Osteoblast (primary cell): Measurements from ENCODE around the gene MGMT. TPM values are rescaled to one million over a fixed set of nuclear protein-coding genes. Genes with fewer than 3 reads are reported as not detected.

Source experiments
- DNase-seq: peaks from one replicate; pipeline ENCODE4 v3.0.0; 2011; ENCODE audit warnings: low spot score, mixed read lengths; ENCODE audit not compliant: insufficient read length; ENCODE audit errors: missing footprints
- H2AFZ ChIP-seq: 2 replicates; pipeline ENCODE4 v1.6.0; 2011; ENCODE audit warnings: mild to moderate bottlenecking, low read length
- H3K27ac ChIP-seq: 2 replicates; pipeline ENCODE4 v1.5.1; 2011; ENCODE audit warnings: mild to moderate bottlenecking, low read depth, low read length, moderate library complexity
- H3K27me3 ChIP-seq: 2 replicates; pipeline ENCODE4 v1.6.0; 2012; ENCODE audit warnings: mild to moderate bottlenecking, control low read depth, inconsistent platforms, low read length, moderate library complexity; ENCODE audit not compliant: insufficient read depth
- H3K36me3 ChIP-seq: 2 replicates; pipeline ENCODE4 v1.5.1; 2011; ENCODE audit warnings: mild to moderate bottlenecking, low read length, control low read depth, moderate library complexity; ENCODE audit not compliant: insufficient read depth
- H3K4me1 ChIP-seq: 2 replicates; pipeline ENCODE4 v1.5.1; 2011; ENCODE audit warnings: mild to moderate bottlenecking, low read length, control low read depth, moderate library complexity; ENCODE audit not compliant: insufficient read depth
- H3K4me2 ChIP-seq: 2 replicates; pipeline ENCODE4 v1.6.0; 2011; ENCODE audit warnings: mild to moderate bottlenecking, low read length; ENCODE audit not compliant: insufficient read depth
- H3K4me3 ChIP-seq: fragments of 200-600 bp; sonication (generic); 3 replicates; pipeline ENCODE4 v1.5.1; 2012; ENCODE audit warnings: mild to moderate bottlenecking, low read length, inconsistent platforms; ENCODE audit not compliant: insufficient read depth
- H3K79me2 ChIP-seq: 2 replicates; pipeline ENCODE4 v1.6.0; 2012; ENCODE audit warnings: mild to moderate bottlenecking, low read length, control low read depth, inconsistent platforms; ENCODE audit not compliant: insufficient read depth
- H3K9me3 ChIP-seq: 2 replicates; pipeline ENCODE4 v1.5.1; 2011; ENCODE audit warnings: low read depth, low read length, control low read depth
- H4K20me1 ChIP-seq: 2 replicates; pipeline ENCODE4 v1.6.0; 2012; ENCODE audit warnings: mild to moderate bottlenecking, low read length, control low read depth; ENCODE audit not compliant: insufficient read depth
- total RNA-seq: library from RNA; depleted of rRNA; stranded (reverse); fragments of >200 nt; gene quantifications from 2 replicates; pipeline ENCODE4 v1.2.3, GENCODE V29; 2012
- TF ChIP-seq, protein P1 (sequence below): IDR thresholded peaks from 2 replicates; pipeline ENCODE4 v1.5.1; 2011; ENCODE audit warnings: mild to moderate bottlenecking, low read depth, low read length, moderate library complexity; ENCODE audit errors: extremely low read depth

The MGMT gene
- total RNA-seq, 1 donor = 21.0 TPM

DNA sequence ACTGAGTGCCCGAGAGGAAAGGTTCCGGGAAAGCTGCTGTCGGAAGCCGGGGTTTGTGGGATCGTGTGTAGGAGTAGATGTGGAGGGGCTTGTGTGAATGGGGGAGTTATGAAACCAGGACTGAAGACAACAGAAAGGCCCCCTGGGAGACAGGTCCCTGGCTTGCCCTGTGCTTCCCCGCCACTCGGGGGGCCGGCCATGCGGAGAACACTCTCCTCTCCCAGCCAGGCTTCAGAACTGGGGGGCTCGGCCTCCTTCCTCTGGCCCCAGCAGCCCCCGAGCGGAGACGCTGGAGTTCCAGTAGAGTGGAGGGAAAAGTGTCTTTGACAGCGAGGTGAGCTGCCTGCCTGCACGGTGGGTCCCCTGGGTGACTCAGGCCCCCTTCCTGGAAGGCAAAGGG, 185.0 kb downstream of the MGMT start:
- Histone ChIP-seq H3K36me3 (no peaks in the 10 kb centered on the region), H3K4me1 (no peaks in the 10 kb centered on the region), H3K27me3 (no peaks in the 10 kb centered on the region), H3K79me2 (no peaks in the 10 kb centered on the region), H3K27ac (no peak overlapping the region), H3K4me2 (no peak overlapping the region), H4K20me1 (peaks cover 3% of the 10 kb centered on the region), H3K4me3 (no peak overlapping the region), H2AFZ (no peak overlapping the region), H3K9me3 (no peaks in the 10 kb centered on the region)
- DNase-seq = no peak
- TF ChIP-seq, protein P1, sequence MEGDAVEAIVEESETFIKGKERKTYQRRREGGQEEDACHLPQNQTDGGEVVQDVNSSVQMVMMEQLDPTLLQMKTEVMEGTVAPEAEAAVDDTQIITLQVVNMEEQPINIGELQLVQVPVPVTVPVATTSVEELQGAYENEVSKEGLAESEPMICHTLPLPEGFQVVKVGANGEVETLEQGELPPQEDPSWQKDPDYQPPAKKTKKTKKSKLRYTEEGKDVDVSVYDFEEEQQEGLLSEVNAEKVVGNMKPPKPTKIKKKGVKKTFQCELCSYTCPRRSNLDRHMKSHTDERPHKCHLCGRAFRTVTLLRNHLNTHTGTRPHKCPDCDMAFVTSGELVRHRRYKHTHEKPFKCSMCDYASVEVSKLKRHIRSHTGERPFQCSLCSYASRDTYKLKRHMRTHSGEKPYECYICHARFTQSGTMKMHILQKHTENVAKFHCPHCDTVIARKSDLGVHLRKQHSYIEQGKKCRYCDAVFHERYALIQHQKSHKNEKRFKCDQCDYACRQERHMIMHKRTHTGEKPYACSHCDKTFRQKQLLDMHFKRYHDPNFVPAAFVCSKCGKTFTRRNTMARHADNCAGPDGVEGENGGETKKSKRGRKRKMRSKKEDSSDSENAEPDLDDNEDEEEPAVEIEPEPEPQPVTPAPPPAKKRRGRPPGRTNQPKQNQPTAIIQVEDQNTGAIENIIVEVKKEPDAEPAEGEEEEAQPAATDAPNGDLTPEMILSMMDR = no peak

DNA sequence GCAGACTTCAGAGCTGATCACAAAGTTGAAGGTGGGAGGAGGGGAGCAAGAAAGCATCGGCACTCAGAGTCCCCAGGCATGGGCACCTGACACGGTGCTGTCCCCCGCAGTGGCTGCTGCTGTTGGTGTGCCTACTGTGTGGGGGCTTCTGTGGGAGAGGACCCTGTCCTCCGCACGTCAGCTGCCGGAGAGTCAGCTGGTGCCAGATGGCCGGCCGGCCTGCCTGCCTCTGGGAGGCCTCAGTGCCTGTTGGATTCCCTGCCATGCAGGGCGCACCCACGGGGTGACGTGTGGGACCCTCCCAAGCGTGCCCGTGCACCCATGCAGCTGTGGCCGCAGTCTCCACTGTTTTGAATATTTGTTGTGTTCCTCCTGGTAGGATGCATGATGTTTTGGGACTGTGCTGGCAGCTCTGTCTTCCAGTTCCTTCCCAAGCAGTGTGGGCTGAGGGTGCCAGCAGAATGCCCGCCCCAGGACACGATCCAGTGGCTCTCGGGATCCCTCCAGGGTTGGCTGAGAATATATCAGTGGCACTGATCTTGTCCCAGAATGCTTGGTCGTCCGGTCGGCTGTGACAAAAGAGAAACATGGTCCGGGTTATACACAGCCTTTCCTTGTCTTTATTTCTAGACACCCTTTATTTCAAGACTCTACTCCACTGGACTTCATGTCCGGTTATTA, 185.6 kb downstream of the MGMT start:
- H3K4me1 ChIP-seq = no peaks in the 10 kb centered on the region
- TF ChIP-seq, protein P1 = no peak

DNA sequence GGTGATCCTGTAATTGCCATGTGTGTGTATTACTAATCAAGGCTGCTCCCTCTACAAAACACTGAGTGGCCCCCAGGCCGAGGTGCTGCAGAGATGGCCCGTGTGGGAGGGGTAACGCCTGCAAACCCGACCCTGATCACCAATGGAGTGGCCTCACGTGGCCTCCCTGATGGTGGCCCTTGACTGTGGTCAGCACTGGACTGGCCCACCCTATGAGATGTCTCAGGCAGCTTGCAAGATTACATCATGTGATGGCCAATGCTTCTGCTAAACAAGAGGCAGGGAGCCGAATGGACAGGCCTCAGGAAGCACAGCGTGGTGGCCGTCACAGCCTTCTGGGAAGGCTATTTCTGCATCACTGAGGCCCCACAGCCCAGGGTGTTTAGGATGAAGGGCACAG, 186.4 kb downstream of the MGMT start:
- H4K20me1 ChIP-seq = peaks cover 3% of the 10 kb centered on the region
- no peak overlapping the region for H3K4me3 ChIP-seq
- peak; percentile 45 for DNase-seq
- H3K27ac ChIP-seq = no peak overlapping the region
- no peak overlapping the region for H3K4me2 ChIP-seq
- H2AFZ ChIP-seq = no peak overlapping the region
- H3K79me2 ChIP-seq = no peaks in the 10 kb centered on the region
- no peaks in the 10 kb centered on the region for H3K4me1 ChIP-seq
- no peaks in the 10 kb centered on the region for H3K9me3 ChIP-seq
- no peaks in the 10 kb centered on the region for H3K36me3 ChIP-seq
- H3K27me3 ChIP-seq = no peaks in the 10 kb centered on the region
- TF ChIP-seq, protein P1 = no peak

More for the DNA sequence above, 185.6 kb downstream of the MGMT start:
- H3K36me3 ChIP-seq = no peaks in the 10 kb centered on the region
- no peak overlapping the region for H2AFZ ChIP-seq
- H4K20me1 ChIP-seq = peaks cover 3% of the 10 kb centered on the region
- H3K79me2 ChIP-seq = no peaks in the 10 kb centered on the region
- H3K9me3 ChIP-seq = no peaks in the 10 kb centered on the region
- no peaks in the 10 kb centered on the region for H3K27me3 ChIP-seq
- no peak overlapping the region for H3K27ac ChIP-seq
- DNase-seq = no peak
- no peak overlapping the region for H3K4me2 ChIP-seq
- H3K4me3 ChIP-seq = no peak overlapping the region

DNA sequence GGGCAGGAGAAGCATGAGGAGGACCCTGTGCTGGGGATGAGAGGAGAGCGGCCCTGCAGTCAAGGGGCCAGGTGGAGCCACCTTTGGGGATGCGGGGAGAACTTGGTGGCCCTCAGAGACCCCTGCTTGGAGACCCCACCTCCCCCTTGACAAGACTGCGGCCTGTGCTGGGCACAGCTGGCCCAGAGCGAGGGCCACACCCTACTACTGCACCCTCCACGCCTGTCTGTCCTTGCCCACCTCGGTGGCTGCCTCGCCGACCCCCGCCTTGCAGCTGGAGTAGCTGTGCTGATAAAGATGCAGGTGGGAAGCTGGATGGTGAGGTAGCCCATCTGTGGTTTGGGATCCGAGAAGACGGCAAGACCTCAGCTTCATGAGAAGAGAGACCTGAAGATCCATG, 186.8 kb downstream of the MGMT start:
- H3K4me2 ChIP-seq = no peak overlapping the region

More for the DNA sequence above, 186.8 kb downstream of the MGMT start:
- Histone ChIP-seq H3K27ac (no peak overlapping the region), H3K27me3 (no peaks in the 10 kb centered on the region), H3K36me3 (no peaks in the 10 kb centered on the region), H3K79me2 (no peaks in the 10 kb centered on the region), H3K4me3 (no peak overlapping the region), H2AFZ (no peak overlapping the region), H4K20me1 (peaks cover 3% of the 10 kb centered on the region), H3K4me1 (no peaks in the 10 kb centered on the region), H3K9me3 (no peaks in the 10 kb centered on the region)
- TF ChIP-seq, protein P1 = no peak
- no peak for DNase-seq
